Esophagus squamous epithelium (tissue), 4 donors: ENCODE measurements around the gene GTSE1.

Experiments used
- CTCF ChIP-seq, 6 experiments: fragments of 450-650 bp in 4 of 6; fragments of 200-600 bp in 2 of 6; sonication (generic) in 2 of 6; IDR thresholded peaks; one replicate each; pipeline ENCODE4 v1.5.1; 2016 to 2019; ENCODE audit warnings: antibody characterized with exemption in 6 of 6, mild to moderate bottlenecking in 4 of 6, moderate library complexity in 4 of 6
- POLR2A ChIP-seq, 4 donors: fragments of 450-650 bp; IDR thresholded peaks; one replicate each; pipeline ENCODE4 v1.6.1; 2017; ENCODE audit warnings: antibody characterized with exemption in 4 of 4, mild to moderate bottlenecking in 4 of 4, moderate library complexity in 3 of 4

- TF ChIP-seq POLR2A (IDR thresholded peaks at IDR 0.05) (no peak), CTCF (IDR thresholded peaks at IDR 0.05) (no peak)
Observed at GRCh38 chr22:46315976-46316375, 19.3 kb downstream of the GTSE1 start.
